Measurements from ENCODE around the gene THOC7. TPM values are rescaled to one million over a fixed set of nuclear protein-coding genes. Genes with fewer than 3 reads are reported as not detected.

THOC7 gene
- total and polyA plus RNA-seq, 2 of the 4 experiments (the other 2 are of a cell fraction): 25.8 to 55.9 TPM

- ChIA-PET CTCF (no interaction called here), POLR2A (ENCODE audit: unreplicated experiment) (no interaction called here)
- no TSS peak for BruUV-seq (replicated peaks)
- Histone ChIP-seq H2BK5ac (ENCODE audit: low read depth, low read length, poor library complexity, severe bottlenecking) (no peak overlapping the region), H3K9me3 (ENCODE audit: control insufficient read depth, insufficient read depth, low read length) (no peaks in the 10 kb centered on the region), H3K4me1 (ENCODE audit: control insufficient read depth, insufficient read depth, low read length) (no peaks in the 10 kb centered on the region), H3K56ac (ENCODE audit: extremely low read depth, insufficient read depth, low read length) (no peak overlapping the region), H2AFZ (replicated peaks; ENCODE audit: low read length, poor library complexity) (no peak overlapping the region), H3K18ac (ENCODE audit: low read depth, low read length) (no peak overlapping the region), H3K79me1 (ENCODE audit: low read depth in 1 of 2, low read length in 2 of 2) (no peaks in the 10 kb centered on the region), H3K23ac (ENCODE audit: low read depth, low read length) (no peak overlapping the region), H4K8ac (ENCODE audit: low read depth in 2 of 2, low read length in 2 of 2) (no peak overlapping the region), H3K27ac (ENCODE audit: insufficient read depth, low read length) (no peak overlapping the region), H4K20me1 (ENCODE audit: insufficient read depth, low read length) (no peaks in the 10 kb centered on the region), H3K9ac (ENCODE audit: low read depth, low read length) (no peak overlapping the region), H2BK20ac (ENCODE audit: low read depth, low read length) (no peak overlapping the region), H3K27me3 (ENCODE audit: control insufficient read depth, insufficient read depth, low read length) (no peaks in the 10 kb centered on the region; the same call in none of the 2 replicates), H3K14ac (replicated peaks; ENCODE audit: low read depth, low read length) (no peak overlapping the region), H3K4me3 (ENCODE audit: insufficient read depth, low read depth, low read length) (no peak overlapping the region), H2AK5ac (ENCODE audit: low read depth, low read length) (no peak overlapping the region), H2BK15ac (ENCODE audit: low read depth, low read length) (no peak overlapping the region), H3K4ac (ENCODE audit: low read depth, low read length) (no peak overlapping the region), H2BK120ac (ENCODE audit: low read depth, low read length) (no peak overlapping the region), H3K4me2 (ENCODE audit: low read depth, low read length) (no peak overlapping the region), H4K5ac (ENCODE audit: low read depth, low read length) (no peak overlapping the region), H4K91ac (ENCODE audit: insufficient read depth, low read depth, low read length) (no peak overlapping the region), H2AK9ac (replicated peaks; ENCODE audit: low read depth, low read length, poor library complexity) (no peak overlapping the region), H3K36me3 (ENCODE audit: control insufficient read depth, insufficient read depth, low read length) (no peaks in the 10 kb centered on the region), H3K9me1 (ENCODE audit: insufficient read depth, low read length) (no peaks in the 10 kb centered on the region)
- WGBS, 2 experiments (ENCODE audit: extremely low coverage in 2 of 2, insufficient read length in 1 of 2): 67% methylated on average over 3 of the region's 6 CpGs; no CpG with 5 or more reads in 1 of the 2 experiments
- dilution Hi-C loops (cut with HindIII; ENCODE audit: low sequenced_read_pairs, unreplicated experiment) (no loop called here), intact Hi-C loops (cut with micrococcal nuclease) (no loop called here), in situ Hi-C loops (cut with MboI; ENCODE audit: low sequenced_read_pairs) (no loop called here)
- no peak for DNase-seq
- ATAC-seq (ENCODE audit: low read depth): no peak
- no peak for TF ChIP-seq CEBPB (IDR thresholded peaks at IDR 0.05; ENCODE audit: low read depth, low read length)
- no peak for TF ChIP-seq MXI1 (IDR thresholded peaks at IDR 0.05; ENCODE audit: borderline replicate concordance, low read depth, low read length)
- no peak for TF ChIP-seq NFE2L2 (IDR thresholded peaks at IDR 0.05; ENCODE audit: low read depth, low read length)
- TF ChIP-seq USF2 (IDR thresholded peaks at IDR 0.05; ENCODE audit: low read depth, low read length): no peak
- TF ChIP-seq FOS (IDR thresholded peaks at IDR 0.05; ENCODE audit: low read depth, low read length): no peak
- TF ChIP-seq, protein P1, sequence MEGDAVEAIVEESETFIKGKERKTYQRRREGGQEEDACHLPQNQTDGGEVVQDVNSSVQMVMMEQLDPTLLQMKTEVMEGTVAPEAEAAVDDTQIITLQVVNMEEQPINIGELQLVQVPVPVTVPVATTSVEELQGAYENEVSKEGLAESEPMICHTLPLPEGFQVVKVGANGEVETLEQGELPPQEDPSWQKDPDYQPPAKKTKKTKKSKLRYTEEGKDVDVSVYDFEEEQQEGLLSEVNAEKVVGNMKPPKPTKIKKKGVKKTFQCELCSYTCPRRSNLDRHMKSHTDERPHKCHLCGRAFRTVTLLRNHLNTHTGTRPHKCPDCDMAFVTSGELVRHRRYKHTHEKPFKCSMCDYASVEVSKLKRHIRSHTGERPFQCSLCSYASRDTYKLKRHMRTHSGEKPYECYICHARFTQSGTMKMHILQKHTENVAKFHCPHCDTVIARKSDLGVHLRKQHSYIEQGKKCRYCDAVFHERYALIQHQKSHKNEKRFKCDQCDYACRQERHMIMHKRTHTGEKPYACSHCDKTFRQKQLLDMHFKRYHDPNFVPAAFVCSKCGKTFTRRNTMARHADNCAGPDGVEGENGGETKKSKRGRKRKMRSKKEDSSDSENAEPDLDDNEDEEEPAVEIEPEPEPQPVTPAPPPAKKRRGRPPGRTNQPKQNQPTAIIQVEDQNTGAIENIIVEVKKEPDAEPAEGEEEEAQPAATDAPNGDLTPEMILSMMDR (conservative IDR thresholded peaks at IDR 0.05; ENCODE audit: low read depth, low read length): no peak
- TF ChIP-seq CHD1 (IDR thresholded peaks at IDR 0.05; ENCODE audit: low read depth, low read length): no peak
- TF ChIP-seq POLR2A (IDR thresholded peaks at IDR 0.05; ENCODE audit: low read depth, low read length): no peak
- no peak for TF ChIP-seq RAD21 (IDR thresholded peaks at IDR 0.05; ENCODE audit: low read length)
- TF ChIP-seq RCOR1 (IDR thresholded peaks at IDR 0.05; ENCODE audit: insufficient replicate concordance, low read length): no peak
- no peak for TF ChIP-seq BHLHE40 (IDR thresholded peaks at IDR 0.05; ENCODE audit: low read depth, low read length)
- no peak for TF ChIP-seq SMC3 (IDR thresholded peaks at IDR 0.05; ENCODE audit: low read depth, low read length)
- no peak for TF ChIP-seq ELK1 (IDR thresholded peaks at IDR 0.05; ENCODE audit: borderline replicate concordance, low read depth, low read length)
- no peak for TF ChIP-seq MAZ (IDR thresholded peaks at IDR 0.05; ENCODE audit: borderline replicate concordance, low read depth, low read length)
- TF ChIP-seq RFX5 (IDR thresholded peaks at IDR 0.05; ENCODE audit: low read depth, low read length): no peak
- no peak for TF ChIP-seq MAFK (IDR thresholded peaks at IDR 0.05; ENCODE audit: low read depth, low read length)
Observed at GRCh38 chr3:63795438-63795837, 68.2 kb downstream of the THOC7 start.
